ENCODE results near the gene ENPP6.

DNA sequence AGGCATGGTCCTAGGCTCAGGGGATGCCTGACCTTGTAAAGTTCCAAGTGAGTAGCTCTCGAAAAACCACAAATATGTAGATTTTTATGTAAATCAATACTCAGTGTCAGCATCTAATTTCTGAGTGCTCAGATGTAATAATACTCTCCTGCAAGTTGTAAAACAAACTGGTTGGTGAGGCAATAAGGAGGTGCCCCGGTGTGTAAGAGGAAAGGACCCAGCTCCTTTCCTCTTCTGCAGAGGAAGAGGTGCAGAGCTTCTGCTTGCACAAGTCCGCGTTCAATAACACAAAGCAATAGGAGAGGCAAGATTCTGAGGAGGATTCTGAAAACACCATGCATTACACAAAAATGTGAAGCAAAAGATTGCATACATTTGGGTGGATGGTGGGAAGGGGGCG lies 43.6 kb upstream of the ENPP6 start:
- TF ChIP-seq, protein P1, sequence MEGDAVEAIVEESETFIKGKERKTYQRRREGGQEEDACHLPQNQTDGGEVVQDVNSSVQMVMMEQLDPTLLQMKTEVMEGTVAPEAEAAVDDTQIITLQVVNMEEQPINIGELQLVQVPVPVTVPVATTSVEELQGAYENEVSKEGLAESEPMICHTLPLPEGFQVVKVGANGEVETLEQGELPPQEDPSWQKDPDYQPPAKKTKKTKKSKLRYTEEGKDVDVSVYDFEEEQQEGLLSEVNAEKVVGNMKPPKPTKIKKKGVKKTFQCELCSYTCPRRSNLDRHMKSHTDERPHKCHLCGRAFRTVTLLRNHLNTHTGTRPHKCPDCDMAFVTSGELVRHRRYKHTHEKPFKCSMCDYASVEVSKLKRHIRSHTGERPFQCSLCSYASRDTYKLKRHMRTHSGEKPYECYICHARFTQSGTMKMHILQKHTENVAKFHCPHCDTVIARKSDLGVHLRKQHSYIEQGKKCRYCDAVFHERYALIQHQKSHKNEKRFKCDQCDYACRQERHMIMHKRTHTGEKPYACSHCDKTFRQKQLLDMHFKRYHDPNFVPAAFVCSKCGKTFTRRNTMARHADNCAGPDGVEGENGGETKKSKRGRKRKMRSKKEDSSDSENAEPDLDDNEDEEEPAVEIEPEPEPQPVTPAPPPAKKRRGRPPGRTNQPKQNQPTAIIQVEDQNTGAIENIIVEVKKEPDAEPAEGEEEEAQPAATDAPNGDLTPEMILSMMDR (conservative IDR thresholded peaks at IDR 0.05; ENCODE audit: low read length) = no peak
- no peak for TF ChIP-seq EZH2phosphoT487 (IDR thresholded peaks at IDR 0.05; ENCODE audit: borderline replicate concordance)
